Left lobe of liver (tissue), 2 donors: ENCODE measurements around the gene FEM1C. TPM values are rescaled to one million over a fixed set of nuclear protein-coding genes. Genes with fewer than 3 reads are reported as not detected.

Experiments
- ATAC-seq: fragments of 200-7000 bp; cut with Tn5 transposase; one replicate; pipeline ENCODE4 v1.9.1; 2020; ENCODE audit warnings: mild to moderate bottlenecking, moderate library complexity
- DNase-seq: peaks from one replicate; pipeline ENCODE4 v3.0.0-alpha.2; 2020; ENCODE audit warnings: low spot score
- total RNA-seq: library from RNA; stranded (reverse); gene quantifications from one replicate; pipeline ENCODE4 v1.2.1, GENCODE V29; 2021
- donor health status: DM: no; HTN: no; CAD: no; lungs with moderate emphysema.
- donor health status: DM: no; HTN: yes; CAD: no.

The FEM1C gene
- 7.6 TPM for total RNA-seq

GRCh38 chr5:115544436-115545350 lies at the start of gene FEM1C:
Gene FEM1C, minus strand, starts transcription at chr5:115544775. Its CDS starts 1,282 bp downstream, at chr5:115543493.
- peak; percentile 98 for DNase-seq
- peak; percentile 89 for ATAC-seq

- DNase-seq = no peak
- no peak for ATAC-seq
Observed at GRCh38 chr5:115589043-115589442, 44.5 kb upstream of the FEM1C start.

GRCh38 chr5:115588640-115589039 lies 44.1 kb upstream of the FEM1C start:
- DNase-seq (no peak), ATAC-seq (no peak)

GRCh38 chr5:115586525-115587146 lies 42.1 kb upstream of the FEM1C start:
- DNase-seq (no peak), ATAC-seq (peak; percentile 64)

GRCh38 chr5:115585265-115585664 lies 40.7 kb upstream of the FEM1C start:
- DNase-seq = no peak
- no peak for ATAC-seq

GRCh38 chr5:115584501-115584900 lies 39.9 kb upstream of the FEM1C start:
- ATAC-seq (no peak), DNase-seq (no peak)

GRCh38 chr5:115583474-115583873 lies 38.9 kb upstream of the FEM1C start:
- ATAC-seq = no peak
- no peak for DNase-seq

- ATAC-seq = no peak
- no peak for DNase-seq
Observed at GRCh38 chr5:115580941-115581340, 36.4 kb upstream of the FEM1C start.

GRCh38 chr5:115579747-115580173 lies 35.2 kb upstream of the FEM1C start:
- no peak for DNase-seq
- no peak for ATAC-seq

GRCh38 chr5:115579216-115579615 lies 34.6 kb upstream of the FEM1C start:
- ATAC-seq (no peak), DNase-seq (no peak)

GRCh38 chr5:115578657-115579056 lies 34.1 kb upstream of the FEM1C start:
- no peak for DNase-seq
- ATAC-seq = no peak

GRCh38 chr5:115577741-115578140 lies 33.2 kb upstream of the FEM1C start:
- no peak for DNase-seq
- ATAC-seq = no peak

- DNase-seq (no peak), ATAC-seq (no peak)
Observed at GRCh38 chr5:115577329-115577728, 32.8 kb upstream of the FEM1C start.

- DNase-seq (no peak), ATAC-seq (no peak)
Observed at GRCh38 chr5:115575167-115576070, 30.8 kb upstream of the FEM1C start.

- DNase-seq = no peak
- ATAC-seq = no peak
Observed at GRCh38 chr5:115573133-115573532, 28.6 kb upstream of the FEM1C start.

GRCh38 chr5:115571441-115571878 lies 26.9 kb upstream of the FEM1C start:
- DNase-seq (no peak), ATAC-seq (no peak)

- DNase-seq (no peak), ATAC-seq (no peak)
Observed at GRCh38 chr5:115568668-115569067, 24.1 kb upstream of the FEM1C start.

GRCh38 chr5:115565233-115565632 lies 20.7 kb upstream of the FEM1C start:
- ATAC-seq (no peak), DNase-seq (no peak)

GRCh38 chr5:115561176-115561575 lies 16.6 kb upstream of the FEM1C start:
- ATAC-seq (no peak), DNase-seq (no peak)

GRCh38 chr5:115559524-115559923 lies 14.9 kb upstream of the FEM1C start:
- DNase-seq (no peak), ATAC-seq (no peak)

GRCh38 chr5:115558388-115558956 lies 13.9 kb upstream of the FEM1C start:
- peak; percentile 18 for ATAC-seq
- DNase-seq = no peak
